Fibroblast of skin of right quadriceps (primary cell): Measurements from ENCODE around the gene OAT.
A peak's percentile ranks its signal among the peaks of the same experiment; 100 is the strongest.

Experiments used
- DNase-seq: peaks from one replicate; pipeline ENCODE4 v3.0.0-alpha.2; 2013

Gene OAT

DNA sequence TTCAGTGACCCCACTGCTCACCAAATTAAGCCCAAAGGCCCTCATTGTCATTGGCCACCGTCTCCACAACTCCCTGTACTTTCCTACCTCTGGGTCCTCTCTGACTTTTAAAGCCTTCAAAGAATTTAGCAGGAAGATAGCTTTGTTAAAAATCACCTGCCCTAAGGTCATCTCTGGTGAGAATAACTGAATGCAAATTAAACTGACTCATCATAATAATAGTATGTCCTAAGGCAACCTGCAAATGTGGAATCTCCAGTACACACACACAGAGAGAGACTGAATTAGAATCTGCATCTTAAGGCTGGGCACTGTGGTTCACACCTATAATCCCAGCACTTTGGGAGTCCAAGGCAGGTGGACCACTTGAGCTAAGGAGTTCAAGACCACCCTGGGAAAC is 24.1 kb downstream of the OAT start:
- DNase-seq: no peak

DNA sequence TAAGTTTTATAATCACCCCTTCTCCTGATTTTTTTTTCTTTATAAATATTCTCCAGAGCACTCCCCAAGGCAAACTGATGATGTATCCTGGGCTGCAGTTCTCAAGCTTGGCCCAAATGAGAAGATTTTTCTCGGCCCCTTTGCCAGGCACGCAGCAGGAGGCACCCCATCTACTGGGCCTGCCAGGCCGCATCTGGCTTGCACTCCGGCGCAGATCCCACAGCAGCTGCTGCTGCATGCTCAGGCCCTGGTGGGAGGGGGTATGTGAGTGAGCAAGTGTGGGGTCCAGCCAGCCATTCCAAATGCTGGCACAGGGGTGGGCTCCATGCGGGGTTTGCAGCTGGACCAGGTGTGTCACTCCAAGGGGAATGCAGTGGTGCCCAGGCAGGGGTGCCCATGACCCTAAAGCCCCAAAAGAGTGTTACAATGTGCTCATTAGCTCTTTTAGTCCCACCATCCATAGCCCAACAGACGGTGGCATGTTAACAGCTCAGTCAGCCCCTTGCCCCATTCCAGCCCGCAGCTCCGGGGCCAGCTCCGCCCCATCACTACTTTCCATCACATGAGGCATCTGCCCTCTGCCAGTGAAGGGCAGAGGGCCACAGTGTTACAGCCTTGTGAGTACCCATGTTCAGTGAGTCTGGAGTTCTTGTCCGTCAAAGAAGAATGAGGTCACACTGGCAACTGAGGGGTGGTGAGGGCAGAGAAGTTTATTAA is 25.9 kb downstream of the OAT start:
- no peak for DNase-seq

DNA sequence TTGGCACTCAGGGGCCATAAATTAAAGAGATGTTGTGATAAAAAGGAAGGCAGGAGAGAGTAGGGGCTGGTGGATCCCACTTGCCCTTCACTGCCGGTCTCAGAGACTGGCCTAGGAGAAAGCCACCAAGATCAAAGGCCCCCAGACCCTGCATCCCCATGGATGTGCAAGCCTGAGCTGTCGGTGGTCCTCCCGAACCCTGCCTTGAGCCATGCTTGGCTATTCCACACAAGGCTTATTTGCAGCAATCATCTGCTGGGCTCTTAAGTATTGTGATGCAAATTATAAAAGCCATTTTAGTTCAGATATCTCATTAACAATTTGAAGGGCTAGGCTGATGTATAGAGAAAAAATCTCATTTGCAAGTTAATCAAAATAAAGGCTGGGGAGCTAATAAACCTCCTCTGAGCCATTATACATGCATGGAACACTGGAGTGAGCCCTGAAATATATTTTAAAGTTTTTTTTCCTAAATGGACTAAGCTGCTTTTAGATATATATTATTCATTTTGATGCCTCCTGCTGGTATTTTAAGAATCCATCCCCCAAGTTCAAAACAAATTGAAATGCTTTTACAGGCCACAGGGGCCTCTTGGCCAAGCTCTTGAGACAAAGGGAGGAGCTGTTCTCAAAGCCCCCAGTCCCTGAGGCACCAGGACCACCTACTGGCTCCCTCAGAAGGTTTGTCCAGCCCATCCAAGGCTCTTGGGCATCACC is 28.1 kb downstream of the OAT start:
- no peak for DNase-seq

DNA sequence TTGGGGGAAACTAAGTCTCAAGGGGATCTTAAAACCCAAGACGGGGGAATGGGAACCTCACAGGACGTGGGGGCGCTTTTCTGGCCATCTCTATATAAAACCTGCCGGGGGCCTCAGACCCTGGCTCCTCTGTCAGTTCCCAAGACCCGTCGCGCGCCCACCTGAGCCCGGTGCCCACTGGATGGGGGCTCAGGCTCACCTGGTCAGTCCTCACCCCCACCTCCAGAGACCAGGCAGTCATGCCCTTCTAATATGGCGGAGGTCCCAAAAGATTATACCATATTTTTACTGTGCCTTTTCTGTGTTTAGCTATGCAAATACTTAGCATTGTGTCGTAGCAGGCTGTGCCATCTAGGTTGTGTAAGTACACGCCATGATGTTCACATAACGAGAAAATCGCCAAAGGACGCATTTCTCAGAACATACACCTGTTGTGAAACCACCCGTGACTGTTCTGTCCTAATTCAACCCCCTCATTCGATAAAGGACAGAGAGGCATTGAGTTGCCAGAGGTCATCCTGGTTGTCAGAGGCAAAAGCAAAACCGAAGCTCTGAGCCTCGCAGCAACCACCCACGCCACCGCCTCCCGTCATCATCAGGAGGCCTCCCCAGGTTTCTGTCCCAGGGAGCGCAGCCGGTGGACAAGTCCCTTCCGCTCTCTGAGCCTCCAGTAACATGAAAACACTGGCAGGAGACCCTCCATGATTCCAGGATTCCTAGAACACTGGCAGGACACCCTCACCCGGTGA is 28.9 kb downstream of the OAT start:
- no peak for DNase-seq

DNA sequence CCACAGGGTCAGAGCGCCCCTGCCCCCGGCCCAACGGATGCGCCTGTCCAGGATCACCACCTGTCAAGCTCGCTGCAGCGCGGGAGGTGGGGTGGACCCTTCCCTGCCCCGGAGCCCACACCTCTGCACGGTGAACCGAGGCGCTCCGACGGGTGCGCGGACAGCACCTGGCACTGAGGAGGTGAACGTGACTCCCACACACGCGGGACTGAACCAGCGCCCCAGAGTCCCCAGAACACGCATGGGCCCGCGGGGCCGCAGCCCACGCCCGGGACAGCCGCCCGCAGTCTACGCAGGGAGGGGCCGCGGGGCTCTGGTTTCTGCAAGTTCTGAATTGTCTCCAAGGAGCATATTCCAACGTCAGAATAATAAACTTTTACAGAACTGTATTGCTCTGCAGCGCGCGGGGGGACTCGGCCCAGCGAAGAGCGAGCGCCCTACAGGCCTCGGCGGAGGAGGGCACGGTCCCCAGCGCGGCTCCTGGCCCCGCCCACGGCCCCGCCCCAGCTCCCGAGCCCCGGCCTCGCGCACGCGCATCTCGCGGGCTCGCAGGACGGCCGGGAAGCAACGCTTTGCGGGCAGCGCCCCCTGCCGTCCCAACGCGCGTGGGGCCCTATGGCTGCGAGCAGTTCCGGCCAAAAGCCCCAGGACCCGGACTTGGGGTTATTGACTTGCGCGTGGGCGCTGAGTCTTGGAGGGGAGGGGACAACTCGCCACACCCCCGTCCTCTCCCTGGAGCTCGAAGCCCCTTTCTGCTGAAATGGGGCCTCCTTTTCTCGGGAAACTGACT is 29.7 kb downstream of the OAT start:
- peak; percentile 81 for DNase-seq

DNA sequence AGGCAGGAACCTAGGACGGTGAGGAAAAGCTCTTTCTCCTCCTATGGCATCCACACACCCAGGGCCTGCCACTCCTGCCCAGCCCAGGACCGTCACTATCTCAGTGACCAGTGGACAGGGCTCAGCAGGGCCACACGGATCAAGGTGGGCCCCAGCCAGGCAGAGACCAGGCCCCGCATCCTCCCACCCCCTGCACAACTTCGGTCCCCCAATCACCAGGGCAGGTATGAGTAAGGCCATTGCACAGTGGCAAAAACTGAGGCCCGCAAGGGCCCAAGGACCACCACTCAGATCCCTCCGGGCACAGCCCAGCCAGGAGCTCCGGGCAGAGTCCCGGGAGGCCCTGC is 30.3 kb downstream of the OAT start:
- no peak for DNase-seq

DNA sequence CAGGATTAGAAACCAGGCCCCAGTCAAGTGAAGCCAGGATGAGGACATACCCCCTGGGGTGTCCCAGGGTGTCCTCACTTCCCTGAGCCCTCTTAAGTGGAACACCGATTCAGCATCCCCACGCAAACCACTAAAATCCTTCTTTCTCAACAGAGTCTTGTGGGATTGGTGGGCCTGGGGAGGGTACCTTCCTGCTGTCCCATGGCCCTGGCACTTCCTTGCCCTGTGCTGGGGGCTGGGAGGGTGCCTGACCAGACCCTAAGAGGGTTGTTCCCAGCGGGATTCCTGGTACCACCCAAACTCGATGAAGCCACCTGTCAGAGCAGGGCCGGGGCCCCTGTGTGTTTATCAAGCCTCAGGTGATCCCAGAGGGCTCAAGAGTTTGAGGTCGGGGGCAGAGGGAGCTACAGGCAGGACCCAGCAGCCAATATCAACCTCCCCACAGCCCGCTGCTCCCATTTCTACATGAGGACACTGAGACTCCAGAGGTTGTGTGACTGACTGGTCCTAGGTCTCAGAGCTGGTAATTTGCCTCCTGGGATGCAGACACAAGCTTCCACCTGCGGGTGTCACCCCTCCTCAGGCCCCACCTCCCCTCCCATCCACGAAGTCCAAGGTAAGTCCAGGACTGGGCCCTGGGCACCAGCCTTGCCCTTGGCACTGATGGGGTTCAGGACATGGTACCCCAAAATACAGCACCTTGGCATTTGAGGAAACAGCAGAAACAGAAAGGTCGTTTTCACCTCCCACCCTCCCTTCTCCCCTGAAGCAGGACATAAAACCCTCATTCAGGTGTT is 31.4 kb downstream of the OAT start:
- DNase-seq: no peak

DNA sequence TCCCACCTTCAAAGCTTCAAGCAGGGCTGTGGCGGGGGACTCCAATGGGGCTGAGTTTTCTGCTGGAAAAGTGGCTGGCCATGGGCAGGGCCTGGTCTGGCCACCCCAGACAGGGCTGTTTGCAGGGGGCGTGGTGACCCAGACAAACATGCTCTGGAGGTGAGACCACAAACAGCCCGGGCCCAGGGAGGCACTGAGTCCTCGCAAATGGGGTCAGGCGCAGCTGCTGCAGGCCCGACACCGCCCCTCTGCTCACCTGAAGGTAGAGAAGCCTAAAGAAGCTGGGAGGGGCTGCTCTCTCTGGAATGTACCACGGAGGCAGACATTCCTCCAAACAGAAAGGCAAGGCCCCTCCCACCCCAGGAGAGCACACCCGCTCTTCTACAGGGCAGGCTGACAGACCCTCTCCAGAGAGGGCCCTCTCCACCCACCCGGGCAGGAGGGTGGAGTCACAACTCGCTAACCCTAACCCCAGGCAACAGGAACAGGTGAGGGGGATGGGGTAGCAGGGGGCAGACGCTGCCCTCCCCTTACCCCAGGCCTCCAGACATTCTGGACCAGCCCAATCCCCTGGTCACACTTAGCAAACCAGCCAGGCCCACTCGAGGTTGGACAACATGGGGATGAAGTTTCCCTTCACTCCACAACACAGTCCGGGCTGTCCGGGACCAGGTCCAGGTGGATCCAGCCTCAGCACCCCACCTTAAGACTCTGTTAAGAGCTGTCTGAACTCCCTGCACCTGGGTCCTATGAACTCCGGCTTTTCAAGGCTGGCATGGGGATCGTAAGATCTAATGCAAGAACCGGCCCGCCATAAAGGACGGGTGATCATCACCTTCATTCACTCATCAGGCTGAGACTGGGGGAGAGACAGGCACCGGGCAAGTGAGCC is 32.3 kb downstream of the OAT start:
- no peak for DNase-seq

DNA sequence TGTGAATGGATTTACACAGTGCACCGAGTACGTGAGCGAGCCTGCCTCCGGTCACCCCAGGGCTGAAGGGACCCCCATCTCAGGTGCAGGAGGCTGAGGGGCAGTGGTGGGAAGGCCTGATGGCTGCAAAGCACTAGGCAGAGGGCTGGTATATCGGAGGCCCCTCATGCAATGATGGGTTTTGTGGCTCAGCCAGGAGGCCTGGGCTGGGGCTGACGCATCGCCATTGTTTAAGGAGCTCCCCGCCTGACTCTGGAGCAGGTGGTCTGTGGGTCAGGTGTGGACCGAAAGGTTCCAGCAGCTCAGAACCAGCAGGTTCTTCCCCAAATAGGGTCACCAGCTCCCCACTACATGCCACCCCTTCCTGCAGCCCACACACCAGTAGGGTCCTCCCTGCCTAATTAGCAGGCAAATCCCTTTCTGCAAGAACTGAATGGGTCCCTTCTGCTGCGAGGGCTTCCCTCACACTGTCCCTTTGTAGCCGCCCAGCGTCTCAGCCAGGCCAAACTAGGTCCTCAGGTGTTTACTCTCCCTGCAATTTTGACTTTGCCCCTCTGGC is 33.0 kb downstream of the OAT start:
- DNase-seq: no peak

DNA sequence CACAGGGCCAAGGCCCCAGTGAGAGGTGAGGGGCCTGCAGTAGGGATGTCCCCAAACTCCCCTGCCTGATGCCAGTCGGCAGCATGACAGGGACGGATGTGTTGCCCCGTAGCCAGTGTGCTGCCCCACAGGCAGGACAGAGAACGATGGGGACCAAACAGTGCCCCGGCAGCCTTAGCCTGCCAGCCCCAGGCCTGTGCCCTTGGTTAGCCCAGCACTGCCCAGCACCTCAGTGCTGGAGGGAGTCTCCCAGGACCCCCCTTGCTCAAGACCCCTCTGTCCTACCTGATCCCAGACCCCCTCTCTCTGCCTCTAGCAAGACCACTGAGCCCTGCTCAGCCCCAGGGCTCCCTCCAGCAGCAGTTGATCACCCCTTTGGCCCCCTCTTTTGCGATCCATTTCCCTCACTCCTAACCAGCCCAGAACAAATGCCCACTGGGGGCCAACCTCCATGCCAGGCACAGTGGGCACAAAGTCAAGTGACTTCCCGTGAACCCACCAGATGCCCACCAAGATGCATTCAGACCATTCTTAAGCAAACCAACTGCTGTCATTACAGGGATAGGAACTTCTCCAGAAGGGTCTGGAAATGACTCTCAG is 34.0 kb downstream of the OAT start:
- DNase-seq: no peak

DNA sequence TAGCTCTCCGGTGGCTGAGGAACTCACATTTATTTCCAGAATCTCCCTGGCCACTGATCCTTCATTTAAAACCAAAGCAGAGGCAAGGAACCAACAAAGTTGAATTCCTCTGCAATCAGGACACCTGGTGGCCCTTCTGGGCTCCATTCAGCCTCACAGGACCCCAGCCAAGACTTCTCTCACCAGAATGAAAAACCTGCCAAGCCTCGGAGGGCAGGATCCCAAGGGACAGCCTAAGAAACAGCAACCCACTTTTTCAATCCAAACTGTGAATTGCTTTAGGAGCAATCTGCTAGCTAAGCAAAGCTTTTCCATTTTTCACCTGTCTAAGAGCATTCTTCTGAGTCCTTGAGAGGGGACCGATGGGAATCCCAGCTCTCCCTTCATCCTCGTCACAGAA is 34.6 kb downstream of the OAT start:
- no peak for DNase-seq

DNA sequence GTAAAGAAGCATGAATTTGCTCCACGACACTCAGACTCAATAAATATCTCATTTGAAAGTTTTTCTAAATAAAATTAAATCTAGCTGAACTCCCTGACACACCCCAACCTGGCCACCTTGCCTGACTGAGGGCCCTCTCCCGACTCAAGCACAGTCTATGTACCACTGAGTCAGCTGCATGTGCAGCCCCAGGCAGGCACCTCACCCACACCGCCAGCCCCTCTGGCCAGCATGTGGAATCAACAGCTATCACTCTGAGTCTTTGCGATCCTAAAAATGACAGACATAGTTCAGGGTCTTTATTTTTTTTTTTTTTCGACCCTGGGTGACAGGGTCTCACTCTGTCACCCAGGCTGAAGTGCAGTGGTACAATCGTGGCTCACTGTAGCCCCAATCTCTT is 35.2 kb downstream of the OAT start:
- DNase-seq: no peak

DNA sequence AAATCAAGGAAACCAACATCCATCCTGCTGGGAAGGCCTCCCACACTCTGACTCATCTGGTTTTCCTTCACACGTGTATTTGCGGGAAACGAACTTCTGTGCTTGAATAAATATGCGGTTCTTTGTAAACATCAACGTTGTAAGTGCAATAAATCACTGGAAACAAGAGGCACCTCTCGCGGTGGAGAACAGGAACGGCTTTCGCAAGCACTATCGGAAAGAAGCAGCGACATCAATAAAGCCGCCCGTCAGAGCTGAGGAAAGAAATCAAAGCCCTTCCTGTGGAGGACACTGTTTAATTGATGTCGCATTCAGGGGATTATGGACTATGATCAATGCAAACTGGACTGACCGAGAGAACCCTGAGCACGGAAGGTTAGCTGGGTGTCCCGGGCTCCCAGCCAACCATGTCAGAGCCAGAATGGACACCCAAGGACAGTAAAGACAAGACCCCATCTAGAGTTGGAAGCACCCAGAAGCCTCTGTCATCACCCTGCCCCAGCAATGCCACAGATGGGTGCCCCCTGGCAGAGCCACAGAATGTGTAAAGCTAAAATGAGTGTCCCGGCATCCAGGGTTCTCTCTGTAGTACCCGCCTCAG is 37.6 kb downstream of the OAT start:
- no peak for DNase-seq

DNA sequence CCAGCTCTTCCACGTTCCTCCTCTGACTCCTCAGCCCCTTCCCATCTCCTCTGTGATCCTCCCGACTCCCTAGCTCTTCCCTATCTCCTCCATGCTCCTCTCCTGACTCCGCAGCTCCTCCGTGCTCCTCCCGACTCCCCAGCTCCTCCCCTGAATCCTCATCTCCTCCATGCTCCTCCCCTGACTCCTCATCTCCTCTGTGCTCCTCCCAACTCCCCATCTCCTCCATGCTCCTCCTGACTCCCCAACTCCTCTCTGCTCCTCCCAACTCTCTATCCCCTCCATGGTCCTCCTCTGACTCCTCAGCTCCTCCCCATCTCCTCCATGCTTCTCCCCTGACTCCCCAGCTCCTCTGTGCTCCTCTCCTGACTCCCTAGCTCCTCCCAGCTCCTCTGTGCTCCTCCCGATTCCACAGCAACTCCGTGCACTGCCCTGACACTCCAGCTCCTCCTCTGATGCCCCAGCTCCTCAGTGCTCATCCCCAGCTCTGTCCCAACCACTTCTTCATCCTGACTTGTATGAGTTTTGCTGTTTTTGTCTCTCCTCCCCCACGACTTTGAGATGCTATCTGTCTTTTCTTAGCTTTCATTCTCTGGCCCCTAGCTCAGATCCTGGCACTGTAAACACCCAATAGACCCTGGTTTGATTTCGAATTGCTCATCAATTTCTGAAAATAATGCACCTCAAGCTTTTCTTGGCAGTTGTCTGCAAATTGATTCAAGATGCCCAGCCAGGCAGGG is 38.3 kb downstream of the OAT start:
- DNase-seq: no peak

DNA sequence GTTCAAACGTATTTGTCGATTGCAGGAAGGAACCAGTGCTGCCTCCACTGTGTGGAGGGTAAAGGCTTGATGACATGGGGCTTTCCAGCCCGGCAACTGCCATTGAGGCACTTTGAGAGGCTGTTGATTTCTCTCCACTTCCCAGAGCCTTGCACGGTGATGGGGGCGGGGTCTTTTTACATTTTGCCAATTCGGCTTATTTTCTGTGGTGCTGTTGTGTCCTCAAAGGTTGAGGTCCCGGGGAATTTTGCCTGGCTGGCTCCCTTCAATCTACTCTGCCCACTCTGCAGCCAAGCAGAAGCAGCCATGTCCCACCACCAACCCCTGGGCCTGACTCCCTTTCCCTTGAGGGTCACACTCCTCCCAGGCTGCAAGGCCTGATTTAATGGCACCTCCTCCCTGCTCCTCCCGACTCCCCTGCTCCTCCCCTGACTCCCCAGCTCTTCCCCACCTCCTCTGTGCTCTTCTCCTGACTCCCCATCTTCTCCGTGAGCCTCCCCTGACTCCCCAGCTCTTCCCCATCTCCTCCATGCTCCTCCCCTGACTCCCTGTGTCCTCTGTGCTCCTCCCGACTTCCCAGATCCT is 39.0 kb downstream of the OAT start:
- DNase-seq: no peak

DNA sequence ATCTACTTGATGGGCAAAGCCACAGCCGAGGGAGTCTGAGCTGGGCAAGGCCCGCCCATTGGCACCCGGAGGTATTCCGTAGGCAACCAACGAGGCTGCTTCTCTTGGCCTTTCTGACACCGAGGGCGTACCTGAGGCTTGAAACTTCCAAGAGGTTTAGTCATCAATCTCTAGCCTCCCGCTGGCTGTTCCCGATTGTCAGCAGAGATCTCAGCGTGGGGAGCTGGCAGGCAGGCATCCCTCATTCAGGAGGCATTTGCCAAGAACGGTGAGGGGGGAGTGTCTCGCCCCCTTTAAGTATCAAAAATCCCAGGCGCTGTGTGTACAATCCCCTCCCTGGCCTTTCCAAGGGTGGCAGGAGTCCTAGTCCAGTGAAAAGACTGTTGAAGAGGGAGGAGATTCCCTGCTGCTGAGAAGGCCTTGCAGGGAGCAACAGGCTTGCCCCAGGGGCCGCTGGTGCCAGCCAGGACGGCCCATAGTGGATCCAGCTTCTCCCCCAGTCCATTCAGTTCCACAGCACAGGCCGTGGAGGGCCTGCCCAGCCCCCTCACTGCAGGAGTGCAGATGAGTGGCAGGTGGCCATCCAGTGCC is 39.7 kb downstream of the OAT start:
- no peak for DNase-seq

DNA sequence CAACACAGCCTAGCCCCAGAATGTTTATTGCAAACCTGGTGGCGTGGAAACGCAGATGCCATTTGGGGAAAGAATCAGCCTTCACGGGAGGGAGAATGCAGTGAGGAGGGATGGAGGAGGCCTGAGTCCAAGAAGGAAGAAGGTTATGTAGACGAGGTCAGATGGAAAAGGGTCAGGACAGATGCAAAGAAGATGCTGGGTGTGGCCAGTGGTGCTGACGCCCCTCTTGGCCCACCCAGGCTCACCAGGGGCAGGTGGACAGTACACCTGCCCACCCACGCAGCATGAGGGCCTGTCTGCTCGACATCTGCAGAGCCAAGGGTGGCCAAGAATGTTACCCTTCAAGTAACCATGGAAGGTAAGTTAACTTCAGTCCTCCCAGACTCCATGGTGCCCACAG is 40.5 kb downstream of the OAT start:
- no peak for DNase-seq

DNA sequence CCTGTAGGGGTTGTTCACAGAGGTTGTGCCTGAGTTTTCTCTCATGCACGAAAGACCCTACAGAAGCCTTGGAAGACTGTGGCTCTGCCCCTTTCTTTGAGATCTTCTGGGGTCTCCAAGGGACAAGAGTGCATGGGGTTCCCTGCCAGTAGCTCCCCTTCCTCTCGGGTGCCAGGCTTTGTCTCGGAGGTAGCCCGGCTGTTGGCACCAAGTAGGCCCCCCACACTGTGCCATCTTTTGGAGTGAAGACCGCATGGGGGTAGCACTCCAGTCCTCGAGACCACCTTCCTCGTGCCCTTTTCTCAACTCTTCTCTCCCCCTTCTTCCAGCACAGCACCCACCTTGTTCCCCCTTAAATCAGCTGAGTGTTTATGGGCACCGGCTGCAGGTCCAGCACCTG is 41.6 kb downstream of the OAT start:
- no peak for DNase-seq

DNA sequence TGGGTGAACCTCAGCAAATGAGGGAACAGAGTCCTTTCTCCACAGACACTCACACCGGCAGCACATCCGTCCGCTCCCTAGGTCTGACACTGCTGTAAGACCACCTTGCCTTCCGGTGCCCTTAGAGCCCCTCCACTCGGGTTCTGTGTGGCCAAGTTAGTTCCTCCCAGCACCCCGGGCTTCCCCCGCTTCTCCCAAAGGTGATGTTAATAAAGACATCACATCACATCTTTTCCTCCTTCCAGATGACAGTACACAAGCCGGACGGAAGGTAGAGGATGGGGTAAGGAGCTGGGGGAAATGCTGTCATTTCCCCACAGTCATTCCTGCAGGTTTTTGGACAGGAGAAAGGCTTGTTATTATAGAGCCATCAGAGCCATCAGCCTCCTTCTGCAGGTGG is 42.3 kb downstream of the OAT start:
- no peak for DNase-seq
